ENCODE measurements around the gene AMER3. TPM values are rescaled to one million over a fixed set of nuclear protein-coding genes. Genes with fewer than 3 reads are reported as not detected.

AMER3 gene
- total and polyA plus RNA-seq, 10 of the 15 experiments (the other 5 are each of a cell fraction or from before 2014, with no cell fraction given), result not detected

- POLR2A ChIA-PET, result no interaction called here
- Histone ChIP-seq H3K4me1 (ENCODE audit: control insufficient read depth, insufficient read depth, low read length) (no peaks in the 10 kb centered on the region), H3K27me3 (replicated peaks in 1 of 2; ENCODE audit: control insufficient read depth in 2 of 2, insufficient read depth in 2 of 2, low read length in 1 of 2) (peaks cover 3% of the 10 kb centered on the region in 2 experiments; a peak in 3 of 4 replicates), H3K9ac (ENCODE audit: control insufficient read depth, insufficient read depth, low read length) (no peak overlapping the region), H3K4me3 (no peak overlapping the region), H4K20me1 (ENCODE audit: control insufficient read depth, insufficient read depth) (no peaks in the 10 kb centered on the region), H3K27ac (ENCODE audit: control insufficient read depth, insufficient read depth) (no peak overlapping the region), H3K4me2 (ENCODE audit: control insufficient read depth, insufficient read depth) (no peak overlapping the region), H2AFZ (ENCODE audit: control insufficient read depth, low read depth, low read length) (no peak overlapping the region), H3K79me2 (ENCODE audit: control insufficient read depth, insufficient read depth, low read length) (no peaks in the 10 kb centered on the region), H3K36me3 (ENCODE audit: control insufficient read depth in 2 of 2, insufficient read depth in 2 of 2, low read length in 1 of 2) (no peaks in the 10 kb centered on the region), H3K9me3 (replicated peaks; ENCODE audit: control insufficient read depth, insufficient read depth, low read length) (no peaks in the 10 kb centered on the region)
- intact Hi-C loops (cut with micrococcal nuclease; ENCODE audit: unreplicated experiment) (no loop called here), in situ Hi-C loops (cut with MboI) (no loop called here)
- no peak for TF ChIP-seq CHD4 (IDR thresholded peaks at IDR 0.05)
- no peak for TF ChIP-seq KLF5 (IDR thresholded peaks at IDR 0.05; ENCODE audit: partially characterized antibody)
- TF ChIP-seq FOS (IDR thresholded peaks at IDR 0.05; ENCODE audit: borderline replicate concordance, extremely low read depth, insufficient read length), result no peak
- no peak for TF ChIP-seq IRF5 (IDR thresholded peaks at IDR 0.05; ENCODE audit: borderline replicate concordance)
- TF ChIP-seq E2F4 (IDR thresholded peaks at IDR 0.05; ENCODE audit: low read depth, low read length), result no peak
- TF ChIP-seq, protein P1, sequence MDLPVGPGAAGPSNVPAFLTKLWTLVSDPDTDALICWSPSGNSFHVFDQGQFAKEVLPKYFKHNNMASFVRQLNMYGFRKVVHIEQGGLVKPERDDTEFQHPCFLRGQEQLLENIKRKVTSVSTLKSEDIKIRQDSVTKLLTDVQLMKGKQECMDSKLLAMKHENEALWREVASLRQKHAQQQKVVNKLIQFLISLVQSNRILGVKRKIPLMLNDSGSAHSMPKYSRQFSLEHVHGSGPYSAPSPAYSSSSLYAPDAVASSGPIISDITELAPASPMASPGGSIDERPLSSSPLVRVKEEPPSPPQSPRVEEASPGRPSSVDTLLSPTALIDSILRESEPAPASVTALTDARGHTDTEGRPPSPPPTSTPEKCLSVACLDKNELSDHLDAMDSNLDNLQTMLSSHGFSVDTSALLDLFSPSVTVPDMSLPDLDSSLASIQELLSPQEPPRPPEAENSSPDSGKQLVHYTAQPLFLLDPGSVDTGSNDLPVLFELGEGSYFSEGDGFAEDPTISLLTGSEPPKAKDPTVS (IDR thresholded peaks at IDR 0.05; ENCODE audit: low read depth, low read length), result no peak
- TF ChIP-seq MAX (IDR thresholded peaks at IDR 0.05; ENCODE audit: low read depth, low read length), result no peak
- no peak for TF ChIP-seq EED (IDR thresholded peaks at IDR 0.05; ENCODE audit: low read depth)
- no peak for TF ChIP-seq CREB1 (IDR thresholded peaks at IDR 0.05; ENCODE audit: low read depth)
- TF ChIP-seq ELK1 (IDR thresholded peaks at IDR 0.05; ENCODE audit: low read depth, low read length), result no peak
- no peak for TF ChIP-seq IRF4 (IDR thresholded peaks at IDR 0.05; ENCODE audit: low read depth, low read length)
- RAD21 ChIA-PET (ENCODE audit: unreplicated experiment), result no interaction called here
- no peak for ATAC-seq
- 13% methylated on average over 14 of the region's 14 CpGs for WGBS (ENCODE audit: insufficient coverage, insufficient replicate concordance, low lambda C conversion rate, missing lambda C conversion rate)
- no peak for FAIRE-seq
- CTCF ChIA-PET, result interaction anchor here (0.6 kb wide), 1 partner anchor 323 kb away, joined by 3 read pairs; no protein-coding TSS in a partner anchor
- no TSS peak for BruUV-seq (replicated peaks)
- SMC1A ChIA-PET (ENCODE audit: uncharacterized antibody, unreplicated experiment), result no interaction called here
- DNase-seq (ENCODE audit: low read depth, low spot score), result no peak
Measured at GRCh38 chr2:130760754-130761751, 5.7 kb downstream of the AMER3 start.
